ENCODE data around the gene ABCA13. TPM values are rescaled to one million over a fixed set of nuclear protein-coding genes. Genes with fewer than 3 reads are reported as not detected.

The ABCA13 gene
- total RNA-seq, 1 donor from 2014 or later, result 0.44 TPM

DNA sequence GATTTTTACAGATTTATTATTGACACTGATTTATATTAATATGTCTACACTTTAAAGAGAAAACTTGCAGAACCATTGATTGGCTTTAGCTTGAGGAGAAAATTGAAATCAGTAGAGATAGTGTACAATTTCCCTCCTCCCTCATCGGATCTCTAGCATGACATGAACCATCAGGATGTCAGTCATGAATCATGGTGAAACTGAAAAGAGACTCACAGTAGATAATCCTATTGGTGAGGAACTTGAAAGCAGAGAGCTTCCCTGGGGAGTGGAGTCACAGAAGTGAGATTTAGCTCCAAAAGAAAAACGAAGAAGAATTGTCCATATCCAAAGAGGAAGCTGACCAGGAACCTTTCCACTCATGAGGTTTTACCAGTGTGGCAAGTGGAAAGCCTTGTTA lies 346.8 kb downstream of the ABCA13 start:
- H3K27me3 Mint-ChIP-seq (ENCODE audit: unreplicated experiment), result no peaks in the 10 kb centered on the region
- H3K4me3 Mint-ChIP-seq (ENCODE audit: unreplicated experiment), result no peak overlapping the region
- H3K27ac Mint-ChIP-seq (ENCODE audit: unreplicated experiment), result no peak overlapping the region

DNA sequence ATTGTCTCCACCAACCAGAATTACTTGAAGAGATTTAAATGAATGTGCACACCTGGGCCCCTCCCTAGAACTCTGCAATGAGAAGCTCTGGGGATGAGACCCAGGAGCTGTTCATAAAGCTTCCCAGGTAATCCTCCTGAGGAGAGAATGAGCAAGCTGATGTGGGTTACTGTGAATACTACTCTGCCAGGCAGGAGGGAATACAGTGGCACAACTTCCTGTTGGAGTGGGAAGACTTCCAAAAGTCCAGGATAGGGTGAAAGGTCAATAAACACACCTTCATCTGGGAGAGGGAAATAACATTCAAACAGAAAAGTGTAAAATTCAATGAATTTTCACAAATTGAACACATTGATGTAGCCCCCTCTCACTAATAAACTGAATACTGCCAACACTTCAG lies 351.4 kb downstream of the ABCA13 start:
- Mint-ChIP-seq H3K4me1 (ENCODE audit: unreplicated experiment) (no peaks in the 10 kb centered on the region), H3K27ac (ENCODE audit: unreplicated experiment) (no peak overlapping the region), H3K9me3 (ENCODE audit: unreplicated experiment) (no peaks in the 10 kb centered on the region), H3K4me3 (ENCODE audit: unreplicated experiment) (no peak overlapping the region), H3K36me3 (ENCODE audit: low read depth, unreplicated experiment) (no peaks in the 10 kb centered on the region), H3K27me3 (ENCODE audit: unreplicated experiment) (no peaks in the 10 kb centered on the region)
- TF ChIP-seq, protein P1, sequence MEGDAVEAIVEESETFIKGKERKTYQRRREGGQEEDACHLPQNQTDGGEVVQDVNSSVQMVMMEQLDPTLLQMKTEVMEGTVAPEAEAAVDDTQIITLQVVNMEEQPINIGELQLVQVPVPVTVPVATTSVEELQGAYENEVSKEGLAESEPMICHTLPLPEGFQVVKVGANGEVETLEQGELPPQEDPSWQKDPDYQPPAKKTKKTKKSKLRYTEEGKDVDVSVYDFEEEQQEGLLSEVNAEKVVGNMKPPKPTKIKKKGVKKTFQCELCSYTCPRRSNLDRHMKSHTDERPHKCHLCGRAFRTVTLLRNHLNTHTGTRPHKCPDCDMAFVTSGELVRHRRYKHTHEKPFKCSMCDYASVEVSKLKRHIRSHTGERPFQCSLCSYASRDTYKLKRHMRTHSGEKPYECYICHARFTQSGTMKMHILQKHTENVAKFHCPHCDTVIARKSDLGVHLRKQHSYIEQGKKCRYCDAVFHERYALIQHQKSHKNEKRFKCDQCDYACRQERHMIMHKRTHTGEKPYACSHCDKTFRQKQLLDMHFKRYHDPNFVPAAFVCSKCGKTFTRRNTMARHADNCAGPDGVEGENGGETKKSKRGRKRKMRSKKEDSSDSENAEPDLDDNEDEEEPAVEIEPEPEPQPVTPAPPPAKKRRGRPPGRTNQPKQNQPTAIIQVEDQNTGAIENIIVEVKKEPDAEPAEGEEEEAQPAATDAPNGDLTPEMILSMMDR (IDR thresholded peaks at IDR 0.05; ENCODE audit: unreplicated experiment), result no peak
- no peak for DNase-seq (ENCODE audit: low spot score)

More for the DNA sequence above, 346.8 kb downstream of the ABCA13 start:
- TF ChIP-seq, protein P1 (IDR thresholded peaks at IDR 0.05; ENCODE audit: unreplicated experiment), result no peak
- H3K9me3 Mint-ChIP-seq (ENCODE audit: unreplicated experiment), result no peaks in the 10 kb centered on the region
- H3K36me3 Mint-ChIP-seq (ENCODE audit: low read depth, unreplicated experiment), result no peaks in the 10 kb centered on the region
- DNase-seq (ENCODE audit: low spot score), result no peak
- H3K4me1 Mint-ChIP-seq (ENCODE audit: unreplicated experiment), result no peaks in the 10 kb centered on the region

DNA sequence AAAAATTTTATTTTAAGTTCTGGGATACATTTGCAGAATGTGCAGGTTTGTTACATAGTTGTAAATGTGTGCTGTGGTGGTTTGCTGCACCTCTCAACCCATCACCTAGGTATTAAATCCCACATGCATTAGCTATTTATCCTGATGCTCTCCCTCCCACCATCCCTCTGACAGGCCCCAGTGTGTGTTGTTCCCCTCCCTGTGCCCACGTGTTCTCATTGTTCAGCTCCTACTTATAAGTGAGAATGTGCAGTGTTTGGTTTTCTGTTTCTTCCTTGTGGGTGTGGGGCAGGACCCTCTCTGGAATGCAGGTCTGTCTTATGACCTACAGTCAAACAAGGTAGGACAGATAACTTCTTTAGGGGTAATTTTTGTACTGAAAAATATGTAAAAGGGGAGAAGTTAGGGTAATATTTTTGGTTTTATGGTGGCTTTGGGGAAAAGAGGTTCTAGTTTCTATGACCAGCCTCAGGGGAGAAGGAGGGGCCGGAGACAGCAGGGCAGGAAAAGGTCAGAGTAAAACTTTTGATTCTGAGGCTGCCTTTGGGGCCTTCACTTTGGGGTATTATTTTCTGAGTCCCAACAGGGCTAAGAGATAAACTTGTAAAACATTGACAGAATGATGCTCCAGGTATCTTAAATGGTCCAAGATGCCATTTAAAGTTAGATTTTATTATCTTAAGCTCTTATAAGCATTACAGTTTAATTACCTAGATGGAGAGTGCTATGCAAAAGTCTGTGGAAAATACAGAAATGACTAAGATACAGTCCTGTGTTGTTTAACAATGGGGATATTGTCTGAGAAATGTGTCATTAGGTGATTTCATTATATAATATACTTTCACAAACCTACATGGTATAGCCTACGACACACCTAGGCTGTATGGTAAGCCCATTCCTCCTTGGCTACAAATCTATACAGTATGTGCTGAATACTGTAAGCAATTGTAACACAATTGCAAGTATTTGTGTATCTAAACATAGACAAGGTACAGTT lies 354.8 kb downstream of the ABCA13 start:
- no peaks in the 10 kb centered on the region for H3K36me3 Mint-ChIP-seq (ENCODE audit: low read depth, unreplicated experiment)
- no peak overlapping the region for H3K4me3 Mint-ChIP-seq (ENCODE audit: unreplicated experiment)
- H3K27me3 Mint-ChIP-seq (ENCODE audit: unreplicated experiment), result no peaks in the 10 kb centered on the region
- H3K4me1 Mint-ChIP-seq (ENCODE audit: unreplicated experiment), result no peaks in the 10 kb centered on the region
- DNase-seq (ENCODE audit: low spot score), result no peak
- TF ChIP-seq, protein P1 (IDR thresholded peaks at IDR 0.05; ENCODE audit: unreplicated experiment), result no peak
- no peak overlapping the region for H3K27ac Mint-ChIP-seq (ENCODE audit: unreplicated experiment)
- no peaks in the 10 kb centered on the region for H3K9me3 Mint-ChIP-seq (ENCODE audit: unreplicated experiment)

DNA sequence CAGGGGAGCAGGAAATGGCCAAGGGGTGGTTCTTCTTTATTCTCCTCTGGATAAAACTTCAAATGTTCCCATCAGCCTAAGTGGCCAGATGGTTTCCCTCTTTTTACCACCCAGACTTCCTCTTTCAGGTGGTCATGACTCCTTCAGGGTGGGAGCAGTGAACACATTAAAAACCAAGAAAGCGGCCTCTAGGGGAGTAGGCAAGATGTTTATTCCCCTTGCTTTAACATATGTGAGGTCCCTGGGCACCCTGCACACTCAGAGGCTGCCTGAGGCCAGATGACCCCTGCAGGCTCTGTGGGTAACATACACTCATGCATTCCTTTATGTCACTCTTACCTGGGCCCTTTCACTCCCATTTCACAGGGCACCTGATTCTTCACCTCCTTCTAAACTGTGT lies 357.4 kb downstream of the ABCA13 start:
- TF ChIP-seq, protein P1 (IDR thresholded peaks at IDR 0.05; ENCODE audit: unreplicated experiment), result no peak
- no peak for DNase-seq (ENCODE audit: low spot score)
- Mint-ChIP-seq H3K27me3 (ENCODE audit: unreplicated experiment) (peaks cover 2% of the 10 kb centered on the region), H3K36me3 (ENCODE audit: low read depth, unreplicated experiment) (no peaks in the 10 kb centered on the region), H3K9me3 (ENCODE audit: unreplicated experiment) (no peaks in the 10 kb centered on the region), H3K4me1 (ENCODE audit: unreplicated experiment) (no peaks in the 10 kb centered on the region), H3K27ac (ENCODE audit: unreplicated experiment) (no peak overlapping the region), H3K4me3 (ENCODE audit: unreplicated experiment) (no peak overlapping the region)

DNA sequence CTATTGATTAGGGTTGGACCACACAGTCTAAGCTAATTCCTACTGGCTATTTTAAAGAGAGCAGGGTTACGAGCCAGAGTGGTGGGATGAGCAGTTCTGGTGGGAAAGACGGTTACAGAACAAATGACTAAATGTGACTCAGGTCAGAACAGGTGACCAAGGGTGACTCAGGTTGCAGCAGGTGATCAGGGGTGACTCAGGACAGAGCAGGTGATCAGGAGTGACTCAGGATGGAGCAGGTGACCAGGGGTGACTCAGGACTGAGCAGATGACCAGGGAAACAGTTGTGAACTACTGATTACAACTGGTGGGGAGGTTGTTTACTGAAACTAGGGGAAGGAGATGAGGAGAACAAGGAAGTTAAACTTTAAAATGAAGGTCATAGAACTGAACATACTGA lies 366.3 kb downstream of the ABCA13 start:
- Mint-ChIP-seq H3K36me3 (ENCODE audit: low read depth, unreplicated experiment) (peaks cover 7% of the 10 kb centered on the region), H3K27ac (ENCODE audit: unreplicated experiment) (no peak overlapping the region), H3K4me3 (ENCODE audit: unreplicated experiment) (no peak overlapping the region), H3K4me1 (ENCODE audit: unreplicated experiment) (no peaks in the 10 kb centered on the region), H3K27me3 (ENCODE audit: unreplicated experiment) (peaks cover 6% of the 10 kb centered on the region), H3K9me3 (ENCODE audit: unreplicated experiment) (peaks cover 14% of the 10 kb centered on the region)
- TF ChIP-seq, protein P1 (IDR thresholded peaks at IDR 0.05; ENCODE audit: unreplicated experiment), result no peak
- DNase-seq (ENCODE audit: low spot score), result no peak

Data from endothelial cell (in vitro differentiated cells).